Ishikawa (cell line): ENCODE results near the gene POLR2L.

Source experiments
- CEBPB ChIP-seq: IDR thresholded peaks from 2 replicates; pipeline ENCODE4 v1.6.1; 2012
- CREB1 ChIP-seq: IDR thresholded peaks from 2 replicates; pipeline ENCODE4 v1.6.1; 2012; ENCODE audit warnings: low read depth
- EGR1 ChIP-seq: IDR thresholded peaks from 2 replicates; pipeline ENCODE4 v1.6.1; 2012
- EP300 ChIP-seq: IDR thresholded peaks from 2 replicates; pipeline ENCODE4 v1.6.1; 2012; ENCODE audit warnings: borderline replicate concordance
- FOXM1 ChIP-seq: IDR thresholded peaks from 2 replicates; pipeline ENCODE4 v1.6.1; 2012; ENCODE audit warnings: low read depth, borderline replicate concordance
- MAX ChIP-seq: IDR thresholded peaks from 2 replicates; pipeline ENCODE4 v1.6.1; 2012
- NFIC ChIP-seq: IDR thresholded peaks from 2 replicates; pipeline ENCODE4 v1.6.1; 2012
- RAD21 ChIP-seq: IDR thresholded peaks from 2 replicates; pipeline ENCODE4 v1.6.1; 2012; ENCODE audit warnings: low read depth
- REST ChIP-seq: IDR thresholded peaks from 2 replicates; pipeline ENCODE4 v1.6.1; 2012; ENCODE audit warnings: low read depth, mild to moderate bottlenecking
- TAF1 ChIP-seq: IDR thresholded peaks from 2 replicates; pipeline ENCODE4 v1.6.1; 2012; ENCODE audit warnings: low read depth, mild to moderate bottlenecking
- TCF12 ChIP-seq: IDR thresholded peaks from 2 replicates; pipeline ENCODE4 v1.6.1; 2012; ENCODE audit warnings: low read depth
- TEAD4 ChIP-seq: IDR thresholded peaks from 2 replicates; pipeline ENCODE4 v1.6.1; 2012
- USF1 ChIP-seq: IDR thresholded peaks from 2 replicates; pipeline ENCODE4 v1.6.1; 2012
- YY1 ChIP-seq: IDR thresholded peaks from 2 replicates; pipeline ENCODE4 v1.6.1; 2012; ENCODE audit warnings: low read depth
- ZBTB7A ChIP-seq: IDR thresholded peaks from 2 replicates; pipeline ENCODE4 v1.6.1; 2012; ENCODE audit warnings: low read depth

Gene POLR2L

GRCh38 chr11:868394-868793, 26.1 kb upstream of the POLR2L start:
- no peak for TF ChIP-seq YY1
- TF ChIP-seq RAD21 = no peak
- no peak for TF ChIP-seq USF1
- TF ChIP-seq ZBTB7A = no peak
- TF ChIP-seq NFIC = no peak
- no peak for TF ChIP-seq TAF1

- no peak for TF ChIP-seq EP300
Observed at GRCh38 chr11:867856-868358, 25.6 kb upstream of the POLR2L start.

GRCh38 chr11:866481-866880, 24.2 kb upstream of the POLR2L start:
- TF ChIP-seq TCF12 (no peak), CREB1 (no peak), TEAD4 (no peak), CEBPB (no peak), MAX (no peak), ZBTB7A (no peak), EGR1 (no peak), TAF1 (no peak), YY1 (no peak), NFIC (no peak), RAD21 (no peak), FOXM1 (no peak), REST (no peak), EP300 (no peak), USF1 (no peak)

- TF ChIP-seq YY1 (no peak), ZBTB7A (no peak), FOXM1 (no peak), USF1 (no peak), TAF1 (no peak), TEAD4 (no peak), CEBPB (no peak), MAX (no peak), TCF12 (no peak), CREB1 (no peak), EP300 (no peak), EGR1 (no peak), RAD21 (no peak), REST (no peak), NFIC (no peak)
Observed at GRCh38 chr11:865462-866430, 23.4 kb upstream of the POLR2L start.

GRCh38 chr11:864898-865297, 22.6 kb upstream of the POLR2L start:
- TF ChIP-seq MAX (no peak), RAD21 (no peak), TCF12 (no peak), CEBPB (no peak), NFIC (no peak), EP300 (no peak), EGR1 (no peak), USF1 (no peak), TEAD4 (no peak)
